ENCODE measurements around the gene SNRPA1. TPM values are rescaled to one million over a fixed set of nuclear protein-coding genes. Genes with fewer than 3 reads are reported as not detected.
"Not testable (repeated sequence)": the region's sequence is repeated elsewhere in the genome, so short reads cannot be mapped to it uniquely, and the experiment has no call there.

The SNRPA1 gene
- total RNA-seq = 10 to 100 TPM; 26.7 to 36.7 TPM
- long read RNA-seq, transcript SNRPA1-205 (7 exons, 2,108 nt) = minor isoform, 7 of 25 reads
- long read RNA-seq, transcript SNRPA1-201 (9 exons, 1,055 nt) = major isoform, 11 of 25 reads
- long read RNA-seq, partial matches to known transcripts = 4 of 25 reads
- long read RNA-seq, other reads (novel, unspliced or antisense) = 0 of 25 reads

- intact Hi-C loops (cut with DNase I) = loop anchor here (5.0 kb wide), 2 partner anchors 347 to 357 kb away; partner anchors contain the start of gene TM2D3 (in 1 of the 2)
- peak; percentile 99 for DNase-seq
- peak; percentile 95 to 96 for ATAC-seq
These were observed at the start of gene SNRPA1 for GRCh38 chr15:101294731-101295606. TSS of gene SNRPA1 (minus strand) at chr15:101295248. CDS start at chr15:101295178, 70 bp downstream.

DNA sequence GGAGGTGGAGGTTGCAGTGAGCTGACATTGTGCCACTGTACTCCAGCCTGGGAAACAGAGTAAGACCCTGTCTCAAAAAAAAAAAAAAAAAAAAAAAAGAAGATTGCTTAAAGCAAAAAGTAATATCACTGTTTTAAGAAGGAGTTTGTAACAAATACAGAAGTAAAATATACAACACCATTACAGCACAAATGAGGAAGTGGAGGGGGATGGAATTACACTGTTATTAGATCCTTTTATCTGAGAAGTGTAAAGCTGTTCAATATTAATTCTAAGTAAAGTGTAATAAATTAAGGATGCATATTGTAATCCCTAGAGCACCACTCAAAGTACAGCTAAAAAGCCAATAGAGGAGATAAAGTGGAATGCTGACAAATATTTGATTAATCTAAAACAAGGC lies 47.0 kb upstream of the SNRPA1 start:
- intact Hi-C loops (cut with DNase I) = no loop called here

DNA sequence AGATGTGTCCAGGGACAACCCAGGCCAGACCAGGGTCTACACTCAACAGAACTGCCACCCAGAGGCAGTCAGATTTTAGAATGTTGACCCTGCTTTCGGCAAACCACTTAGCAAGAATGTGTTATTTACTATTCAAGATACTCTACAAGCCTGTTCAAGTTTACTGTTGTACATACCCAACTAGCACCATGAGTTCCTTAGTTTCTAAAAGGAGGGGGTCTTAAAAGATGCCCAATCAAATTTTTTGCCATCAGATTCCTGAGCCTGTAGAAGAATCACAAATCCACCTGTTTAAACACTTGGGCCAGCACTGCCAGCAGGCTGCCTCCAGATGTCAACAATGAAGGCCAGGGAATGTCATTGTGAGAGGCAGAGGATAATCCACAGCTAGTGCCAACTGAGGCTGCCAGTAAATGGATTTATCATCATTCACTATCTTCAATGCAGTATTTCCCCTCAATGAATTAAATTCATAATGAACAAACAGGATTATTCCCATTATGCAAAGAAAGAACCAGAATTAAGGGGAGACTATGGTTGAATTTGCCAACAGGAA lies 43.5 kb upstream of the SNRPA1 start:
- no peak for ATAC-seq
- intact Hi-C loops (cut with DNase I) = no loop called here
- no peak for DNase-seq

More for the DNA sequence above, 47.0 kb upstream of the SNRPA1 start:
- no peak for DNase-seq
- ATAC-seq = no peak

DNA sequence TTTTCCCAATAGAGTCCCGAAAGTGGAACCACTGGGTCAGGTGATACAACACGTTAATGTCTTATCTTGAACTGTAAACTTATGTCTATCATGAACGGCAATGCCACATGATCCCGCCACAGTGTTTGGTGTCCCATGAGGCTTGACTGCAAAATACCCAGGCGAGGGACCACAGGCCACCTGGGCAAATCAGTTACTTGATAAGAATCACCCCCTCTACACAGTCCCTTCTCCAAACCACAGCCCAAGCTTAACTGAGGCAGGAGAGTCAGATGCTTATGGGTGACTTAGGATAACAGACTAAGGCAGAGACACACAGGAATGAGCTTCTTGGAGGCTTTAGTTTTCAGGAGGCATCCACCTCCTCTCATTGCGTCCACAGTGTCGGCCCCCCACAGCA lies 42.9 kb upstream of the SNRPA1 start:
- intact Hi-C loops (cut with DNase I) = no loop called here
- DNase-seq (no peak), ATAC-seq (no peak)

DNA sequence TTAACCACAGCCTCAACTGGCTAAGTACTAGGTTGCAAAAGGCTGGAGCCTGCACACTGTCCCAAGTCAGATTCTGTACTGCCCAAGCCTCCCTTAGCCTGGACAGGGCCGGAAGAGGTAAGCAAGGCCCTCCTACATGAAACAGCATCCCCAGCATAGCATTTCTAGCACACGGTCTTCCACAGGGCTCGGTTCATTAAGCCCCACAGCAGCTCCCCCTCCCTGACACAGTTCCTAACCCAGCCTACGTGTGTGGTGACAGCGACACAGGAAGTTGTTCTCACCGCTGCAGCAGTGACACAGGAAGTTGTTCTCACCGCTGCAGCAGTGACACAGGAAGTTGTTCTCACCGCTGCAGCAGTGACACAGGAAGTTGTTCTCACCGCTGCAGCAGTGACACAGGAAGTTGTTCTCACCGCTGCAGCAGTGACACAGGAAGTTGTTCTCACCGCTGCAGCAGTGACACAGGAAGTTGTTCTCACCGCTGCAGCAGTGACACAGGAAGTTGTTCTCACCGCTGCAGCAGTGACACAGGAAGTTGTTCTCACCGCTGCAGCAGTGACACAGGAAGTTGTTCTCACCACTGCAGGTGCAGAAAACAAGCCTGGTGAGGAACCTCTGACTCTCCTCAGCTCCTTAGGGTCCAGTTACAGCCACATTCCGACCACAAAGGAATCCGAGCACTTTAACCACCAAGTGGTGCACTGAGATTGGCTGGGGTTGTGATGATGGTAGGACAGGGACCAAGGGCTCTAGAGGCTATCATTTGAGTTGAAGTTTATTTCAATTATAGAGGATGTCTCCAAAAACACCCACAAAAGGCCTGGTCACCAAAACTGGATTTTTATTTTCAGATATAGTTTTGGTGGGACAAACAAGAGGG lies 39.1 kb upstream of the SNRPA1 start:
- DNase-seq; intact Hi-C loops (cut with DNase I); ATAC-seq: not testable (repeated sequence)

DNA sequence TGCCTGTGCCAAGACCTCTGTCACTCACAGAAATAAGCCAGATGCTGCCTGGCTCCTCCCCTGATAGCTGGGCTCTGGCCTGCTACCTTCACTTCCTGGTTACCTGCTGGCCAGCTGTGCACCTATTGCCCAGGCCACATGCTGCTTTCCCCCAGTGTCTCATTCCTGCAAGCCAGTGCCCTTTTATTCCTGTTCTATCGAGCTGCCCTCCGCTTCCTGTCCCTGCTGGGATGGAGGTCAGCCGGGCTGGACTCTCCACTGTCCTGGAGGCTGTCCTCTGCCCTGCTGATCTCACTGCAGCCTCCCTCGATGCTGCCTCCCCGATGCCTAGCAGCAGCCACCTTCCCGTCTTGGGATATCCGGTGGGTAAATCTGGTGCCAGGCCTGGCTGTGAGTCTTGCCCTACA lies 37.0 kb upstream of the SNRPA1 start:
- DNase-seq (no peak), ATAC-seq (no peak)
- intact Hi-C loops (cut with DNase I) = no loop called here

DNA sequence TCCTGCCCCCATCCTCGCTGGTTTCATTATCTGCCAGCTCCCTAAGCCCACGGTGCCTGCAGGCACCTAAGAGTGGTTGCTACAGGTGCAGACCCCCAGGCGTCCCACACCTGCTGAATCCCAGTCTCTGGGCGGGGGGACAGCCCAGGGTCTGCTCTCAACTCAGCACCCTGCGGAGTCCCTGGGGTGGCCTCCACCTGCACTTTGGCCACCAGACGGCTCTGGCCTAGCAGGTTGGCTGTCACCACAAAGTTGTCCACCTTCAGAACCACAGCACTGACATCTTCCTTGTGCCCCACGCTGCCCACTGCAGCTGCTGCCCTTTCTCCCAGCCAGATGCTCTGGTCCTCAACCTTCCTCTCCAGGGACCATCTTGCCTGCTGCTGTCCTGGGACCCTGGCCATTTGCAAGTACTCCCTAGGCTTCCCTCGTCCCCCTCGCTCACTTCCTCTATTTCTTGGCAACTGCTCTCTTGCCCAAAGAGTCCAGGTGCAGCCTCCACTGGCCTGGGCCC lies 34.9 kb upstream of the SNRPA1 start:
- ATAC-seq (no peak), DNase-seq (no peak)
- intact Hi-C loops (cut with DNase I) = no loop called here

DNA sequence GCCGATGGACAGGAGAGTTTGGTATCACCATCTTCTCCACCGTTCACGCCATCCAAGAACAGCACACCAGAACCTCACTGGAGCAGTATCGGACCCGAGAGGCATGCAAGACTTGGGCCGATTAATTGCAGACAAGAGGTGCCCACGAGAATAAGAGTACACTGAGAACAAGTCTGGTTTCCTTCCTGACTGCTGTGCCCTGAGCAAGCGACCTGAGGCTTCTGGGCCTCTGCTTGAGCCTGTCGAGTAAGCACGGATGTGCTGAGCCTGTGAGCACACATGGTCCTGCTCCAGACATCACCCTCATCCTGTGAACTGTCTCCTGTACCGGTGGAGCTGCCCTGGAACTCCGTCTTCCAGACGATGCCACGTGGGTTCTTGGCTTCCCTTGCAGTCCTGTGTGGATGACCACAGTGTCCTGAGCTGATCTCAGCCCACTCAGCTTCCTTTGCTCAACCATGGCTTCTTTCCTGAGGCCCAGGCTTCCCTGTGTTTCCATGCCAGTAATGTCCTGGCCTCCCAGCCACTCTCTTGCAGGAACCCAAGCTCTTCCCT lies 34.3 kb upstream of the SNRPA1 start:
- intact Hi-C loops (cut with DNase I) = no loop called here
- DNase-seq = no peak
- no peak for ATAC-seq

DNA sequence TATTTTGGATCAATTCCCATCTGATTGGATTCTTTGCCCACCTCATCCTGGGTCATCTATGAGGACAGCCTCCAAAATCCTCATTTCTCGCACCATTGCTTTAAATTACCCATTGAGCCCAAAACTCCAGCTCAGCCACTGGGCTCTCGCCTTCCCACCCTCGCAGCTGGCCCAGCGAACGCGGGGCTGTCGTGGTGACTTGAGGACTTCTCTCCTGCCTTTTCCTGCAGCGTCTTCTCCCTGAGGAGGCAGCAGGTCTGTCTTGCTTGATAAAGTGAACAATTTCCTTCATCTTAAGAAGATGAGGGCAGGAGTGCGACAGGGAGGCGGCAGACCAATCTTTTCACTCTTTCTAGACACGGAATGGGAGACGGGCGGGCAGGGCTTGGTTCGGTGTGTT lies 33.0 kb upstream of the SNRPA1 start:
- intact Hi-C loops (cut with DNase I) = no loop called here
- no peak for ATAC-seq
- no peak for DNase-seq

DNA sequence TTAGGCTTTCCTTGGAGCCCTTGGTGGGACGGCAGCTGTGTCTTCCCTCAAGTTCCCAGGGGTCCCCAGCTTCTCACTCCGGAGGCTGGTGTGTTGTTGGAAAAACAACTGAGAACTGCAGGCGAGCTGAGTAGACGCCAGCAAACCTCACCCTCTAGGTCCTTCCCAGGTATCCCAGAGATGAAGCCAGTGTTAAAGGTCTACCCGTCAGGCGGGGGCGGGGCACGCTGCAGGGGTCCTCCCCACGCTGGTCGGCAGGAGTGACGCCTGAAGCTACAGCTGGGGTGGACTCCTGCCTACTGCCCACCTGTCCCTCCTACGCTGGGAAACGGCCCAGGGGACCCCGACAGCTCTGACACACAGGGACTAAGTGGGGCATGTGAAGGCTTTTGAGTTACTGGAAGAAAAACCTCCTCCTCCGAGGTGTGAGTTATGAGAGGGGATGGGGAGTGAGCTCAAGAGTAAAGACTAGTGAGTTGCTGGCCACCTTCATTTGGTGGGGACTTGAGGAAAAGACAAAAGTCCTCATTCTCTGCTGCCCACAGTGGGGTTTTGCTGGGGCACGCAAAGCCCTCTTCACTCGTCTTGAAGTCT lies 32.2 kb upstream of the SNRPA1 start:
- ATAC-seq (no peak), DNase-seq (no peak)
- intact Hi-C loops (cut with DNase I) = no loop called here

GRCh38 chr15:101326462-101327146 lies 31.6 kb upstream of the SNRPA1 start:
- intact Hi-C loops (cut with DNase I) = no loop called here
- no peak for ATAC-seq
- DNase-seq = no peak

DNA sequence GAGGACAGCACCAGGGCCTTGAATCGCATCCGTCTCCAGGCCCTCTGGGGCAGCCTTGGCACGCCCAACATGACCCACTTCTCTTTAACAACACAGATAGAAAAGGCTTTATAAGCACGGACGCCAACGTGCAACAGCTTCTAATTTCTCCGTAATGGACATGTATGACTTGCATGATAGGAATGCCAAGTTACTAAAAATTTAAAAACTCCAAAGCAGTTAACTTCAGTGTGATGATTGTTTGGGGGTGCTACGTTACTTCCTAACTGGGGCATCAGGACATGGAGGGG lies 30.9 kb upstream of the SNRPA1 start:
- ATAC-seq (no peak), DNase-seq (no peak)
- intact Hi-C loops (cut with DNase I) = no loop called here

DNA sequence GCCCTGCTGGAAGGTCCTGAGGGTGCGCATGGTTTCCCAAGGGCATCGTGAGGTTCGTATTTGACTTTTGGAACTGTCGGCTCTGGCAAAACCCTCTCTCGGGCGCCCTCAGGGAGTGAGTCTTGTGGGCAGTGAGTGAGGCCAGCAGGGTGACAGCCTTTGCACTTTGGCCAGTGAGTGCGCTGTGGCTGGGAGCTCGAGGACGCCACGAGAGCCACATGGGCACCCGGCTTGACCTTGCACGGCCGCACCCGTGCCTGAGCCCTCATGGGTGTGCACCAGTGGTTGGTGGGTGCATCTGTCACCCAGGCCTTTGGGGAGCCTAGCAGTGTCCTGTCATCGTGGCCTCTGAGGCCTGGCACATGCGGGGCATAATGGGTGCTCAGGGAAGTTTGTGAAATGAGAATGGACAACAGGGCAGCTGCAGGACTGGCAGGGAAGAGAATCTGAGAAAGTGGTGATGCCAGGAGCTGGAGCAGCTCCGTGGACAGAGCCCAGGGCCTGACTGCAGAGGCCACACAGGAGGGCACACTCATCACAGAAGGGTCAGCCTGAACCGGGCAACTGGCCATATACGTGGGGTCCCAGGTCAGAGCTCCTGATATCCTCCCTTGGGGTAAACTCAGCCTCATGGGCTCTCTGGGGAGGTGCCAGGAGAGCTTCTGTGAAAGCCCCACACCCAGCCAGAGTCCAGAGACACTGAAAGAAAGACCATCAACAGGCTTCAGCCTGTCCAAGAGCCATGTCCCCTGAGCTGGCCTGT lies 30.4 kb upstream of the SNRPA1 start:
- DNase-seq (no peak), ATAC-seq (no peak)
- intact Hi-C loops (cut with DNase I) = no loop called here

GRCh38 chr15:101324524-101325177 lies 29.6 kb upstream of the SNRPA1 start:
- intact Hi-C loops (cut with DNase I) = no loop called here
- no peak for ATAC-seq
- DNase-seq = no peak

DNA sequence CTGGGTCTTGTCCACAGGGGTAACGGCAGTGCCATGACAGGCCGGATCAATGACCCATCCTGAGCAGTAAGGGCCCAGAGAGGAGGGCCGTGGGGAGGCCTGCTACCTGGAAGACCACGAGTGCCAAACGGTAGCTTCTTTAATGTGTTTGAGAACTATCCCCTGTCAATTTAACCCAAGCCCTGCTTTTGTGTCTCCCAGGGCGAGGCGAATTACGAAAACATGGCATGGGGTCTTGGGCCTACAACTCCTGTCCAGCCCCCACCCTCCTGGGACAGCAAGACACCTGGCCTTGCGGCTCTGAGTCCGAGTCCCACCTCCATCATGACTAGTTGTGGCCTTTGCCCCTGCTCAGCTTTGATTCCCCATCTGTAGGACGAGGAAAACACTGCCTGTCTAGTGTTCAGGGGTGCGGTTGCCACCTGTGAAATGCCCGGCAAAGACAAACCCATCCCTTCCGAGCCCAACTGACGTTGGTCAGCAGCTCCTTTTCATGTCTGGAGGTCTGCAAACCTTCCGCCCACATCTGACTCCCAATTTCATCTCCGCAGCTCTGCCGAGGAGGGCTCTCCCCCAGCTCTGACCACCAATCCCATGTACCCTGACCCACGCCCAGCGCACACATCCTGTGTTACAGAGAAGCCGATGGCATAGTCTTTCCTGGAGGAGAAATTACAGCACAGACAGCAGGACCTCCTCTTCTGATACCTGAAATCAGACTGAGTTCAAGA lies 28.9 kb upstream of the SNRPA1 start:
- no peak for ATAC-seq
- intact Hi-C loops (cut with DNase I) = no loop called here
- no peak for DNase-seq

DNA sequence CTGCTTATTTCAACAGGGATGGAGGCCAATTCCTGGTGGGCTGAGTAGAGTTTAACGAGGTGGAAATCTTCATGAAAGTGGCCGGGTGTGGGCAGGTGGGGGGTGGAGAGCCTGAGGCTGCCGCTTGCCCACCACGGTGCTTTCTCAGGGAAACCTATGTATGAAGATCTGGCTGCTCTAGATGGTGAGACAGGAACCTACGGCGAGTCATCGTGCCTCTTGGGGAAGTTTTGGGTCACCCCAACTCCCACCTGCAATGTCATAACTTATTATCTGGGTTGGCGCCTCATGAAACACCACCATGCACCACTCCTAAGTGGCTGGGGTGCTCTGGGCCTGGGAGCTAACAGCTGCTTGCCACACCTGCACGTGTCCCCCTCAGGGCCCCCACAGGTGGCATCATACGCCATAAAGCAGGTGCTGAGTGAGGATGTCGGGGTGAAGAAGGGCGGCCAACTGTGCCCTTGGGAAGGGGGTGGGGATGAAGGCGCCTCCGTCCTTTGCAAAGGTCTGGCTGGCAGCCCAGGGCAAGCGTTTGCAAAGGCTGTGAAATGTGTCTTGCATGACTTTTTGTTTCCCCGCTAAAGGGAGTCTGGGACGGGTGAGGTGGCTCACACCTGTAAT lies 27.9 kb upstream of the SNRPA1 start:
- DNase-seq (no peak), ATAC-seq (no peak)
- intact Hi-C loops (cut with DNase I) = no loop called here

Data from left cardiac atrium (tissue), 4 donors.